Astrocyte of the spinal cord (primary cell): ENCODE results near the gene SNRPB.

Experiments used
- DNase-seq: peaks from one replicate; pipeline ENCODE4 v3.0.0; 2011; ENCODE audit warnings: low read depth, low spot score
- H3K4me3 ChIP-seq: 2 replicates; pipeline ENCODE4 v1.5.1; 2011; ENCODE audit warnings: low read depth, mild to moderate bottlenecking, low read length, moderate library complexity
- in situ Hi-C: cut with HindIII; loops from 2 replicates; pipeline ENCODE4 v1.10.0; 2017; ENCODE audit warnings: low sequenced_read_pairs
- TF ChIP-seq, protein P1 (sequence below): IDR thresholded peaks from 2 replicates; pipeline ENCODE4 v1.5.1; 2012; ENCODE audit warnings: low read depth, mild to moderate bottlenecking, low read length, inconsistent platforms

The SNRPB gene

DNA sequence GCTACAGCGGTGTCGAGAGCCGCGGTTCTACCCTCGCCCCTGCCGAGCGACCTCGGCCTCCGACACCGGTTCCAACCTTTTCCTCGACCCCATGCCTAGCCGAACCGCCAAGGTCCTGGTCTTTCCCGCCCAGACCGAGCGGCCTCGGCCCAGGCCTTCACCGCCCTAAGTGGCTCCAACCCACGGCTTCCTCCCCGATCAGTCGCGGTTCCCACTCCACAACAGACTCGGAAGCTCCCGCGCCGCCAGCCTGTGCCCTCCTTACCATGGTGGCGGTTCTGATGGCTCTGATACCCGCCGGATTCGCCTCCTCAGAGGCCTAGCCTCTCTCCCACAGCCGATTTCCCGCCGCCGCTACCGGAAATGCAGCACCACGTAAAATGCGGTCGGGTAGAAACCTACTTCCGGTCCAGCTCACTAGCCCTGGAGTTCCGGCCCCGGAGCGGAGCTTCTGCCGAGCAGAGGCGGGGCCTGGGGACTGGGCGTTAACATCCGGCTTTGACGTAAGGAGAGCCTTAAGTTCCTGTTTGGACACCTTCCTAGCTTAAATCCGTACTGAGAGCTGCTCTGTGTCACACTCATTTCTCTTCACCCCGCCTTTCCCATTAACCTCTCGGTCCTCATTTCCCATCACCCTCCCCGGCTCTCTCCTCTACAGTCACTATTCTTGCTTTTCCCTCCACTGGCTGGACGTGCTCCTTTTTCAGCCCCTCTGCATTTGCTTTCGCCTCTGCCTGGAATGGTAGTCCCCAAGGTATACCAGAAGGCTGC lies at the start of gene SNRPB:
TSS of gene SNRPB (minus strand) at position 367 of the 771 bp plus-strand sequence. CDS start at position 268, 99 bp downstream.
- TF ChIP-seq, protein P1, sequence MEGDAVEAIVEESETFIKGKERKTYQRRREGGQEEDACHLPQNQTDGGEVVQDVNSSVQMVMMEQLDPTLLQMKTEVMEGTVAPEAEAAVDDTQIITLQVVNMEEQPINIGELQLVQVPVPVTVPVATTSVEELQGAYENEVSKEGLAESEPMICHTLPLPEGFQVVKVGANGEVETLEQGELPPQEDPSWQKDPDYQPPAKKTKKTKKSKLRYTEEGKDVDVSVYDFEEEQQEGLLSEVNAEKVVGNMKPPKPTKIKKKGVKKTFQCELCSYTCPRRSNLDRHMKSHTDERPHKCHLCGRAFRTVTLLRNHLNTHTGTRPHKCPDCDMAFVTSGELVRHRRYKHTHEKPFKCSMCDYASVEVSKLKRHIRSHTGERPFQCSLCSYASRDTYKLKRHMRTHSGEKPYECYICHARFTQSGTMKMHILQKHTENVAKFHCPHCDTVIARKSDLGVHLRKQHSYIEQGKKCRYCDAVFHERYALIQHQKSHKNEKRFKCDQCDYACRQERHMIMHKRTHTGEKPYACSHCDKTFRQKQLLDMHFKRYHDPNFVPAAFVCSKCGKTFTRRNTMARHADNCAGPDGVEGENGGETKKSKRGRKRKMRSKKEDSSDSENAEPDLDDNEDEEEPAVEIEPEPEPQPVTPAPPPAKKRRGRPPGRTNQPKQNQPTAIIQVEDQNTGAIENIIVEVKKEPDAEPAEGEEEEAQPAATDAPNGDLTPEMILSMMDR: no peak
- peak; percentile 99 for DNase-seq
- H3K4me3 ChIP-seq: peak within 1 kb of the TSS; percentile 98
- in situ Hi-C loops: no loop called here

DNA sequence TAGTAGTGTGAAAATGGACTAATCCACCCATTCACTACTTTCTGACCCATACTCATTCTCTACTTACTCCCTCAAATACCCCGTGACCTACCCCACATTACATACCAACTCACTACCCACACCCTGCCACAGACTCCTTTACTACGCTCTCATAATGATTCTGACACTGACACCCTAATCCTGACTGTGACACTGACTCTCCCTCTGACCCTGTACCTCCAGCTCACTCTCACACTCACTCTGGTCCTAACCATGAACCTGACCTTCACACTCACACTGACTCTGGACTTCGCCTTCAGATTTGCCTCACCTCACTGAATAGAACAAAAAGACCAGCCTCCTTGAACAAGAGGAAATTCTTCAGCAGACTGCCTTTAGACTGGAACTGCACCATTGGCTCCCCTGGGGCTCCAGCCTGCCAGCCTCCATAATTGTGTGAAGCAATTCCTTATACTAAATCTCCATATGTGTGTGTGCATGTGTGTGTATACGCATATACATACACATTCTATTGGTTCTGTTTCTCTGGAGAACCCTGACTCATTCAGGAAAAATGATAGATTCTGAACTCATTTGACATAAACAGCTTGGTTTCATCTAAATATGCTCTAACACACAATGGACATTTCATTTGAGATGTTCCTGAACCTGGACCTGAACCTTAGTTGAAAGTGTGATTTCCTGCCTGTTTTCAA lies 48.7 kb upstream of the SNRPB start:
- TF ChIP-seq, protein P1: no peak
- peak; percentile 18 for DNase-seq

DNA sequence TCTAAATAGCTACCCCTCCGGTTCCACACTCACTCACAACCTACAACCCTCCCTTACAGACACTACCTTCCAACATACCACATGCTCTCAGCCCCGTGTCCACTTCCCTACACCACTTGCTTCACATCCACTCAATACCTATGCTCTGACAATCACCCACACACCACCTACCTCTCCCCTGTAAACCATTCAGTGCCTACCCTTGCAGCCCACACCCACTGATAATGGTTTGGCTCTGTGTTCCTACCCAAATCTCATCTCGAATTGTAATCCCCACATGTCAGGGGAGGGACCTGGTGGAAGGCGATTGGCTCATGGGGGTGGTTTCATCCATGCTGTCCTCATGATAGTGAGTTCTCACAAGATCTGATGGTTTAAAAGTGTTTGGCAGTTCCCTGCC lies 48.0 kb upstream of the SNRPB start:
- in situ Hi-C loops: no loop called here
- no peak for DNase-seq
- TF ChIP-seq, protein P1: no peak
- no peak overlapping the region for H3K4me3 ChIP-seq

More for the DNA sequence above, 48.7 kb upstream of the SNRPB start:
- no peak overlapping the region for H3K4me3 ChIP-seq
- in situ Hi-C loops: no loop called here

DNA sequence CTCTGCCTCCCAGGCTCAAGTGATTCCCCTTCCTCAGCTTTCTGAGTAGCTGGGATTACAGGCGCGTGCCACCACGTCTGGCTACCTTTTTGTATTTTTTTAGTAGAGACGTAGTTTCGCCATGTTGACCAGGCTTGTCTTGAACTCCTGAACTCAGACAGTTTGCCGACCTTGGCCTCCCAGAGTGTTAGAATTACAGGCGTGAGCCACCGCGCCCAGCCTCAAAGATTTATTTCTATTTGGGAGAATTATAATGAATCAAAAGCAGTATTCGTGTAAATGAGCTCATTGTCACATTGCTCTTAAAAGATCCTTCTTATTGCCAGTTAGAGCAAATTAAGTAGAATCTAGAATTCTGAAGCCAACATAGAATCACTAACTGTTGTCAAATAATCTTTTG lies 47.5 kb upstream of the SNRPB start:
- TF ChIP-seq, protein P1: no peak
- DNase-seq: no peak
- in situ Hi-C loops: no loop called here
- no peak overlapping the region for H3K4me3 ChIP-seq

DNA sequence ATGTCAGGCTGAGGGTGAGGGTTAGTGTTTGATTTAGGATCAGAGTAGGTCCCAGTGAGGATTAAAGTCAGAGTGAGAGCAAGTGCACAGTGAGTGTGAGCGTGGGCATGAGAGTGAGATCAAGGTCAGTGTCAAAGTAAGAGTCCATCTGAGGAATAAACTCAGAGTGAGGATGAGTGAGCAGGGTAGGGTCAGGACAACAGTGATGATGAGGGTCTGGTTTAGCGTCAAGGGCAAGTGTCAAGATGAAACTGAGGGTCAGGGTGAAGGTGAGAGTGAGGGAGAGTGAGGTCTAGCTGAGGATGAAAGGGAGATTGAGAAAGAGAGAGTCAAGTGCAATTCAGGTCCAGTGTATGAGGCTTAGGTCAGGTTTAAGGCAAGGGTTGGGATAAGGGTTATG lies 45.8 kb upstream of the SNRPB start:
- in situ Hi-C loops: no loop called here
- no peak for DNase-seq
- TF ChIP-seq, protein P1: no peak
- H3K4me3 ChIP-seq: no peak overlapping the region

DNA sequence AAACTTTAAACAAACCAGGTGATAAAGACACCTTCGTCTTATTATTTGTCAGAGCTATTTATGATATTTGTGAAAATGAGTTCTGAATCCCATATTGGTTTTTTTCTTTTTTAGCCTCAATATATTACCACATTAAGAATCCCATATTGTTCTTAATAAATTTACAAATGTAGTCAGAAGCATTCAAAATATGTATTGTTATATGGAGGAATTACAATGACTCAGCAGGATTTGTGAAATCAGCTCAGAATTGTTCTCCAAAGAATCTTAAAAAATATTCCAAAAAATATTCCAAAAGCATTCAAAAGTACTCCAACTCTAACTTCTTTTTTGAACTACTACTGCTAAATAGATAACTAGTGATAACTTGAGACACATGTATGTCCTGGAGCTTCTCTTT lies 44.6 kb upstream of the SNRPB start:
- no peak overlapping the region for H3K4me3 ChIP-seq
- in situ Hi-C loops: no loop called here
- TF ChIP-seq, protein P1: no peak
- no peak for DNase-seq
